Left colon (tissue), 2 donors: ENCODE measurements around the gene TNFRSF25. TPM values are rescaled to one million over a fixed set of nuclear protein-coding genes. Genes with fewer than 3 reads are reported as not detected.

Source experiments
- ATAC-seq: fragments of 200-7000 bp; cut with Tn5 transposase; one replicate; pipeline ENCODE4 v1.9.1; 2020; ENCODE audit warnings: mild to moderate bottlenecking, moderate library complexity
- DNase-seq, 2 donors: peaks; one replicate each; pipeline ENCODE4 v3.0.0-alpha.2; 2020
- intact Hi-C, 2 donors: fragments of 100-400 bp; cut with DNase I in 1 of 2; cut with micrococcal nuclease in 1 of 2; formaldehyde crosslinking; loops; one replicate each; pipeline versions ENCODE4 v1.11.2 to v1.14.0; 2022; cut with DNase I, micrococcal nuclease
- long read RNA-seq: library from polyadenylated mRNA; unstranded; transcript quantifications from one replicate; pipeline ENCODE4 v2.0.0, GENCODE V29; 2021
- total RNA-seq, 2 donors: library from RNA; stranded (reverse); fragmentation: NEBNext Ultra II Directional; extraction: Animal tissue kit (Norgen Biotek cat#: 25700); gene quantifications; one replicate each; pipeline ENCODE4 v1.2.1, GENCODE V29; 2021
- donor health status: DM: no; HTN: no; CAD: no.
- donor health status: DM: yes; HTN: yes; CAD: no.

The TNFRSF25 gene, protein sequence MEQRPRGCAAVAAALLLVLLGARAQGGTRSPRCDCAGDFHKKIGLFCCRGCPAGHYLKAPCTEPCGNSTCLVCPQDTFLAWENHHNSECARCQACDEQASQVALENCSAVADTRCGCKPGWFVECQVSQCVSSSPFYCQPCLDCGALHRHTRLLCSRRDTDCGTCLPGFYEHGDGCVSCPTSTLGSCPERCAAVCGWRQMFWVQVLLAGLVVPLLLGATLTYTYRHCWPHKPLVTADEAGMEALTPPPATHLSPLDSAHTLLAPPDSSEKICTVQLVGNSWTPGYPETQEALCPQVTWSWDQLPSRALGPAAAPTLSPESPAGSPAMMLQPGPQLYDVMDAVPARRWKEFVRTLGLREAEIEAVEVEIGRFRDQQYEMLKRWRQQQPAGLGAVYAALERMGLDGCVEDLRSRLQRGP
- total RNA-seq, result 10 to 100 TPM; 21.7 to 71.9 TPM
- long read RNA-seq, transcript TNFRSF25-211 (4 exons, 1,591 nt), result minor isoform, 7 of 114 reads
- long read RNA-seq, transcript TNFRSF25-204 (10 exons, 1,625 nt), result major isoform, 56 of 114 reads
- long read RNA-seq, transcript TNFRSF25-208 (5 exons, 798 nt), result minor isoform, 6 of 114 reads
- long read RNA-seq, partial matches to known transcripts, result 11 of 114 reads
- long read RNA-seq, other reads (novel, unspliced or antisense), result 23 of 114 reads

DNA sequence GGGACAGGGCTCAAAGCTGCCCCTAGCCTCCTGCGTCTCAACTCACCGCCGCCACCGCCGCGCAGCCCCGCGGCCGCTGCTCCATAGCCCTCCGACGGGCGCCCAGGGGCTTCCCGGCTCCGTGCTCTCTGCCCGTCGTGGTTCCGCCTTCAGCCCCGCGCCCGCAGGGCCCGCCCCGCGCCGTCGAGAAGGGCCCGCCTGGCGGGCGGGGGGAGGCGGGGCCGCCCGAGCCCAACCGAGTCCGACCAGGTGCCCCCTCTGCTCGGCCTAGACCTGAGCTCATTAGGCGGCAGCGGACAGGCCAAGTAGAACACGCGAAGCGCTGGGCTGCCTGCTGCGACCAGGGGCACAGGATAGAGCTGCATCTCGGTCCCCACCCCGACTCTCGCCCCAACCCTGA, at the start of gene TNFRSF25:
Gene TNFRSF25 (minus strand): TSS at position 151 of the 400 bp plus-strand sequence. CDS start 66 bp downstream, at position 85.
- intact Hi-C loops, result no loop called here
- ATAC-seq (peak; percentile 24), DNase-seq (peak in 1 of 2 donors; percentile 35)

DNA sequence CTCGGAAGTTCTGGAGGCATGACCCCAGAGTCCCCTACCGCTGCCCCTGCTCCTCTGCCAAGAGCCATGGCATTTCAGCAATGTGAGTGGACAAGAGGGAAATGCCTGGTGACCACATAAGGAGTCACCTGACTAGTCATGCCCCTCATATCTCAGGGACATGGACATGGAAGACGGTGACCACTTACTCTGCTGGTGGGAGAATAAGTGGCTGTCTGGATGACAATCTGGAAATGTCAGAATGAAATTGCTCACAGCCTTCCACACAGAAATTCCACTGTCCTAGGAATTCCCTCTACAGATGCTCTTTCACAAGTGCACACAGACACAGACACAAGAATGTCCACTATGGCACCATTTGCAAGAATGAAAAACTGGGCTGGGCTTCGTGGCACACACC, 49.8 kb upstream of the TNFRSF25 start:
- intact Hi-C loops, result no loop called here
- no peak for ATAC-seq
- no peak for DNase-seq

DNA sequence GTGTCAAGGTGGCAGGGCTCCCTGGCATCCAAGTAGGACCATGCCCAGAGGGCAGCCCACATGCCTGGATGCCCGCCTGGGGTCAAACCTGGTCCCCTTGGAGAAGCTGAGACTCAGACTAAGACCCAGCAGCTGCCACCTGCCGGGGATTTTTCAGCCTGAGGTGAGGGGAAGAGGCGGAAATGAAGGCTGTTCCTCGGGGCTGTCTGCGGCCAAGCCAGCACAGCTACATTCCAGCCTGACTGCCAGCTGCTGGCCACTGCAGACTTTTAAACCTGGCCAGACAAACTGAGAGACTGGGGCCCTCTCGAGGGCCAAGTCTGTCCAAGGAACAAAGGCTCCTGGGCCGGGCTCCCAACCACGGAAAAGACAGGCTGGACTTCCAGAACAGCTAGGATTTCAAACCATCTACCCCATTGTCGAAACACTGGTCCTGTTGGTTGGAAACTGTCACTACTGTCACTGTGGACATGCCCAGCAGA, 47.4 kb upstream of the TNFRSF25 start:
- DNase-seq (no peak), ATAC-seq (no peak)
- intact Hi-C loops, result no loop called here

DNA sequence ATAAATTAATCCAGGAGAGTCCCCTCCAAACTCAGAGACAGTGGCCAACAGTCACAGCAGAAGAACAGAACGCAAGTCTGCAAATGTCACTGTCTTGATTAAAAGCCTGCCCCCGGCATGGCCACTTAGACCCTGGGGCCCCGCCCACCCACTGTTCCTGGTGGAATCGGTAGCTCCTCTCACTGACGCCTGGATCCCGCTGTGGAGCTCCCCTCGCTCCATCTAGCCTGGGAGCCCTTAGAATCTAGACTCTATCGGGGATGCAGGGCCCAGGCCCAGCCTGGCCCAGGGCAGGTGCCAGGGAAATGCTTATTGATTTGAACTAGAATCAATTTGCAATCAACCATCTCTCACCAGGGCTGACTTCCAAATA, 46.9 kb upstream of the TNFRSF25 start:
- ATAC-seq (no peak), DNase-seq (no peak)
- intact Hi-C loops, result no loop called here

- intact Hi-C loops, result no loop called here
- DNase-seq (no peak), ATAC-seq (no peak)
These were observed 46.4 kb upstream of the TNFRSF25 start for GRCh38 chr1:6512245-6512907.

GRCh38 chr1:6511561-6512244, 45.7 kb upstream of the TNFRSF25 start:
- intact Hi-C loops, result no loop called here
- no peak for ATAC-seq

GRCh38 chr1:6511056-6511455, 45.1 kb upstream of the TNFRSF25 start:
- DNase-seq, result no peak
- intact Hi-C loops, result no loop called here
- no peak for ATAC-seq

More at GRCh38 chr1:6511561-6512244, 45.7 kb upstream of the TNFRSF25 start:
- no peak for DNase-seq

- DNase-seq (no peak), ATAC-seq (no peak)
- intact Hi-C loops, result no loop called here
These were observed 44.5 kb upstream of the TNFRSF25 start for GRCh38 chr1:6510493-6510892.

GRCh38 chr1:6509919-6510291, 43.9 kb upstream of the TNFRSF25 start:
- DNase-seq (no peak), ATAC-seq (no peak)
- intact Hi-C loops, result no loop called here

DNA sequence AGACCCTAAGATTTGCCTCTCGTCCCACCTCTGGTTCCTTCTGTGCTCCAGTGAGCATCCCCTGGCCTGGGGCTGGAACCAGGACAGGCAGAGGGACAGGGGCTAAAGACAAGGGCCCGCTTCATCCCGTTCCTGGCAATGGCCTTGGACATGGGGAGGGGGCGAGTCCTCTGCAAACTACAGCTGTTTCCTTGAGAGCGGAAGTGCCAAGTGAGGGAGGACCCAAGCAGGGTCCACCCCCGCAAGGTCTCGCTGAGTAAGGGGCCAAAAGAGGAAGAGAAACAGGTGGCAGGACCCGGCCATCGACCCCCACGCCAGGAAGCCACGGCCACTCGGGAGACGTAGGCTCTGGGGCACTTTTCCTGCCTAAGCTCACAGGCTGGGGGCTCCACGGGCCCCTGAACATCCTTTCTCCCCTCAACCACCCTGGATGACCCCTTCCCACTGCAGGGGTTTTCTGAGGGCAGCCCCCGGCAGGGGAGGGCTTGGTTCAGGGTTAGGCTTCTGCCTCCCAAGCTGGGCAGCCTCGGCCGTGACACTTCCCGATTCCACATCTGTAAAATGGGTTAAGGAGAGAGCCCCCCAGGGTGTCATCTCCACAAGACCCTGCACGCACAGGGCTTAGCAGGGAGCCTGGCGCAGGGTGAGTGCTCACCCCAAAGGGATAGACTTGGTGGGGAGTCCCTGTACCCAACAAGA, 43.4 kb upstream of the TNFRSF25 start:
- intact Hi-C loops, result no loop called here
- DNase-seq (no peak), ATAC-seq (no peak)

- ATAC-seq (no peak), DNase-seq (no peak)
These were observed 42.8 kb upstream of the TNFRSF25 start for GRCh38 chr1:6508816-6509189.

DNA sequence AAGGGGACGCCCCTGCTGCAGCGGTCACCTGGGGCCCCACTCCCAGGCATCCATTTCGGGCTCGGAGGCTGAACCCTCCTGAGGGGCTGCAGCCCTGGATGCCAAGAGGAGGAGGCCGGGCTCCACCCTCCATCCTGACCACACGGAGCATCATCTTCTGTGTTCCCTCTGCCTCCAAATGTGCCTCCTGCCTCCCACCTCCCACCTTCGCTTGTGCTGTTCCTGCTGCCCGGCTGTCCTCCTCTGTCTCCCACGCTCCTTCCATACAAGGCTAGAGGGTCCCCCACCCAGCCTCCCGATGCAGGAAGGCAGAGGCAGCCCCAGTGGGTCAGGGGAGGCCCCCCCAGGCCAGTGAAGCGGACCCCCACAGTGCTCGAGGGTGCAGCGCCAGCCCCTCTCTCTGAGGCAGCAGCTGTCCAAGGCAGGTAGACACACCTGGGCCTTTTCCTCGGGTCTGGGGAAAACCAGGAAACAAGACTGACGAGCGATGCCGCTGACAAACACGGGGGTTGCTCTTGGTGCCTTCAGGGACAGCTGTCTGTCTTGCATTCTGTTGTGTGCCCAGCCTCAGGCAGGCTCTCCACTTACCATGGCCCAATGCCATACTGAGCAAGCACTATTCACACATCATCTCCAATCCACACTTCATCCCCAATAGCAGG, 42.3 kb upstream of the TNFRSF25 start:
- DNase-seq (no peak), ATAC-seq (no peak)
- intact Hi-C loops, result no loop called here

More at GRCh38 chr1:6508816-6509189, 42.8 kb upstream of the TNFRSF25 start:
- intact Hi-C loops, result no loop called here

DNA sequence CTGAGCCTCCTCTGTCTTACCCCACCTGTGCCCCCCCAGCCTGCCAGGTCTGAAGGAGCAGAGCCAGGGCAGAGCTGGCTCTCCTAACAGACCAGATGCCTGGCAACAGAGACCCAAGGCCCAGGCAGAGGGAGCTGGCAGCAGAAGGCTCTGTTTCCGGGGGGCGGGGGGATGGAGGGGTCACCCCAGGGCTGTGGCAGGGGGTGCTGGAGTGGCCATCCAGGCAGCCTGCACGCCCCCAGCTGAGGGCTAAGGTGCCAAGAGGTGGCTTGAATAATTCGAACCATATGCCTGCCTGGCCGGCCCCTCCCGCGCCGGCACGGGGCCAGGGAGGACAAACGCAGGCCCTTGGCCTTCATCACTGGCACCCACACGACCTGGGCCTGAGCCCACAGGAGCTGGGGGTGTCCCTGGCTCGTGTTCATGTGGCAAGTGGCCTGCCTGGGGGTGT, 41.5 kb upstream of the TNFRSF25 start:
- intact Hi-C loops, result no loop called here
- DNase-seq, result no peak
- ATAC-seq, result no peak

- intact Hi-C loops, result no loop called here
- DNase-seq (no peak), ATAC-seq (no peak)
These were observed 41.1 kb upstream of the TNFRSF25 start for GRCh38 chr1:6507037-6507428.

GRCh38 chr1:6506210-6507036, 40.5 kb upstream of the TNFRSF25 start:
- intact Hi-C loops, result no loop called here
- DNase-seq, result no peak

DNA sequence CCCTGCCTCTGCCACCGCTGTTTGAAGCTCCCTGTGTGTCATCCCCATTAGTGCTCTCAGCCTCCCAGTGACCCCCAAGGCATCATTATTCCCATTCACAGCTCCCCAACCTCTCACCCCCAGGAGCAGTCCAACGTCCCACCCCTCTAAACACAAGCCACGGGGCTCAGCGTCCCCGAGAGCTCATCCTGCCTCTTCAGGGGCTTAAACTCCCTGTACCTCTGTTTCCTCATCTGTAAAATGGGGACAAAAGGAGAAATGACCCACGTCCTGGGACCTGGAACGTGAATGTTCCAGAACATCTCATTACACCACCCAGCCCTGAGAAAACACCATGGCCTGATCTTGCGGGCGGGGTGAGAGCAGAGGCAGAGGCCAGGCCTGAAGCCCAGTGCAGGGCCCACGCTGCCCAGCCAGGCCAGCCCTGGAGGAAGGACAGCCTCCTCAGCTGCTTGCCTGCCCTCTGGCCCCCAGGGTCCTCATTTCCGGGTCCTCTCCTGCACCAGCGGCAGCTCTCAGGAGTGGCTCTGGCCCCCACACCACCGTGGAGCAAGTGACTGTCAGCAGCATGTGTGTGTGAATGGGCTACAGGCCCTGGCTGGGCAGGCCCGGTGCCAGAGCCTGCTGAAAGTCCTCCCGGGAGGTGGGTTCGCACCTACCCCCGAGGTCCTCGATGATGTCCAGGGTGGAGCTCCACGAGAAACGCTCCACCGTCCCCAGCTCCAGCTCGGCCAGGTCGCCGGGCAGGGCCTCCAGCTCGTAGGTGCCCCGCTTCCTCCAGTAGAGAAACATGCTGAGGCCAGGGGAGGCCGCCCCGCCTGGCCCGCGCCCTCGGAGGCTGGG, 39.6 kb upstream of the TNFRSF25 start:
- intact Hi-C loops, result no loop called here
- DNase-seq, result no peak
- no peak for ATAC-seq

More at GRCh38 chr1:6506210-6507036, 40.5 kb upstream of the TNFRSF25 start:
- ATAC-seq, result no peak
